WTC11 (cell line): ENCODE data around the gene PPP1R12A. TPM values are rescaled to one million over a fixed set of nuclear protein-coding genes. Genes with fewer than 3 reads are reported as not detected.

Source experiments
- ATAC-seq: fragments of 200-7000 bp; cut with Tn5 transposase; 2 replicates; pipeline ENCODE4 v1.10.0; 2021; ENCODE audit warnings: mild to moderate bottlenecking, moderate library complexity
- CTCF ChIA-PET: fragments of 300-600 bp; sonication (Branson Sonifier 250); formaldehyde crosslinking; loops from one replicate; lab custom pipeline; 2021; ENCODE audit warnings: antibody characterized with exemption; lab: Charles Lee
- POLR2A ChIA-PET: fragments of 350-600 bp; sonication (Branson Sonifier 250); formaldehyde crosslinking; loops from one replicate; lab custom pipeline; 2021; ENCODE audit warnings: antibody characterized with exemption; lab: Charles Lee
- DNase-seq: peaks from one replicate; pipeline ENCODE4 v3.0.0; 2021; ENCODE audit warnings: low spot score
- H3K27ac Mint-ChIP-seq: 2 replicates; pipeline ENCODE4 v1.8.0; 2021; ENCODE audit warnings: mixed read lengths
- H3K27me3 Mint-ChIP-seq: 2 replicates; pipeline ENCODE4 v1.8.0; 2021; ENCODE audit warnings: low read depth, mild to moderate bottlenecking, moderate library complexity, mixed read lengths
- H3K36me3 Mint-ChIP-seq: 2 replicates; pipeline ENCODE4 v1.8.0; 2021; ENCODE audit warnings: mixed read lengths
- H3K4me1 Mint-ChIP-seq: 2 replicates; pipeline ENCODE4 v1.8.0; 2022; ENCODE audit warnings: mixed read lengths
- H3K4me3 Mint-ChIP-seq: 2 replicates; pipeline ENCODE4 v1.8.0; 2021; ENCODE audit warnings: mild to moderate bottlenecking, moderate library complexity, mixed read lengths
- H3K9me3 Mint-ChIP-seq: 2 replicates; pipeline ENCODE4 v1.8.0; 2021; ENCODE audit warnings: mixed read lengths
- ATF1 ChIP-seq: sonication (generic); formaldehyde crosslinking; IDR thresholded peaks from 2 replicates; pipeline ENCODE4 v1.8.1; 2023; ENCODE audit warnings: mild to moderate bottlenecking, moderate library complexity, missing genetic modification reagents
- ATF2 ChIP-seq: sonication (generic); formaldehyde crosslinking; IDR thresholded peaks from 2 replicates; pipeline ENCODE4 v1.8.1; 2022; ENCODE audit warnings: low read depth, missing genetic modification reagents, borderline replicate concordance
- CTCF ChIP-seq: fragments of 200-600 bp; IDR thresholded peaks from 2 replicates; pipeline ENCODE4 v1.8.0; 2022; ENCODE audit warnings: antibody characterized with exemption
- E2F5 ChIP-seq: sonication (generic); formaldehyde crosslinking; IDR thresholded peaks from 2 replicates; pipeline ENCODE4 v1.8.1; 2022; ENCODE audit warnings: mild to moderate bottlenecking, moderate library complexity, missing genetic modification reagents
- FOXP4 ChIP-seq: sonication (generic); formaldehyde crosslinking; IDR thresholded peaks from 2 replicates; pipeline ENCODE4 v1.8.0; 2022; ENCODE audit warnings: mild to moderate bottlenecking, missing genetic modification reagents
- MYBL2 ChIP-seq: sonication (generic); formaldehyde crosslinking; IDR thresholded peaks from 2 replicates; pipeline ENCODE4 v1.8.1; 2023; ENCODE audit warnings: mild to moderate bottlenecking, moderate library complexity, missing genetic modification reagents
- NFATC4 ChIP-seq: fragments of 250-450 bp; sonication (Bioruptor Pico); IDR thresholded peaks from 2 replicates; pipeline ENCODE4 v1.9.0; 2021; ENCODE audit warnings: mild to moderate bottlenecking
- NFYB ChIP-seq: sonication (generic); formaldehyde crosslinking; conservative IDR thresholded peaks from 2 replicates; pipeline ENCODE4 v1.8.0; 2022; ENCODE audit warnings: low read depth, missing genetic modification reagents
- PRDM15 ChIP-seq: sonication (generic); formaldehyde crosslinking; IDR thresholded peaks from 2 replicates; pipeline ENCODE4 v1.8.0; 2022; ENCODE audit warnings: missing genetic modification reagents
- SOX15 ChIP-seq: fragments of 250-450 bp; sonication (Bioruptor Pico); IDR thresholded peaks from 2 replicates; pipeline ENCODE4 v1.9.0; 2021; ENCODE audit warnings: mild to moderate bottlenecking
- TEAD4 ChIP-seq: sonication (generic); formaldehyde crosslinking; IDR thresholded peaks from 2 replicates; pipeline ENCODE4 v1.8.0; 2022; ENCODE audit warnings: mild to moderate bottlenecking, missing genetic modification reagents
- ZBTB21 ChIP-seq: sonication (generic); formaldehyde crosslinking; IDR thresholded peaks from 2 replicates; pipeline ENCODE4 v1.8.1; 2023; ENCODE audit warnings: mild to moderate bottlenecking, missing genetic modification reagents, borderline replicate concordance
- ZNF121 ChIP-seq: sonication (generic); formaldehyde crosslinking; IDR thresholded peaks from 2 replicates; pipeline ENCODE4 v1.8.0; 2023; ENCODE audit warnings: missing genetic modification reagents
- ZNF532 ChIP-seq: fragments of 250-450 bp; sonication (Bioruptor Pico); IDR thresholded peaks from 2 replicates; pipeline ENCODE4 v1.9.0; 2021; ENCODE audit warnings: mild to moderate bottlenecking, borderline replicate concordance
- total RNA-seq: library from RNA; stranded (reverse); gene quantifications from 3 replicates; pipeline ENCODE4 v1.2.3, GENCODE V29; 2021

Gene PPP1R12A
- total RNA-seq, 1 experiment from 2014 or later: 83.8 TPM

- H3K4me1 Mint-ChIP-seq: peaks cover 27% of the 10 kb centered on the region
These were observed 61.7 kb downstream of the PPP1R12A start for GRCh38 chr12:79873201-79873600.

GRCh38 chr12:79871621-79872020 lies 63.3 kb downstream of the PPP1R12A start:
- POLR2A ChIA-PET: no interaction called here
- CTCF ChIA-PET: no interaction called here
- H3K4me1 Mint-ChIP-seq: peaks cover 26% of the 10 kb centered on the region
- no peak for DNase-seq
- H3K36me3 Mint-ChIP-seq: peaks cover 23% of the 10 kb centered on the region
- no peak overlapping the region for H3K4me3 Mint-ChIP-seq
- no peak overlapping the region; the same call in 1 of the 2 replicates for H3K27ac Mint-ChIP-seq
- no peaks in the 10 kb centered on the region for H3K9me3 Mint-ChIP-seq
- H3K27me3 Mint-ChIP-seq: no peaks in the 10 kb centered on the region
- no peak for ATAC-seq
- TF ChIP-seq TEAD4 (CRISPR knock-in tag): no peak
- no peak for TF ChIP-seq E2F5 (CRISPR knock-in tag)
- no peak for TF ChIP-seq PRDM15 (CRISPR knock-in tag)
- no peak for TF ChIP-seq SOX15 (CRISPR knock-in tag)
- no peak for TF ChIP-seq MYBL2 (CRISPR knock-in tag)
- no peak for TF ChIP-seq FOXP4

More at GRCh38 chr12:79873201-79873600, 61.7 kb downstream of the PPP1R12A start:
- no peak overlapping the region for H3K27ac Mint-ChIP-seq
- ATAC-seq: no peak
- H3K27me3 Mint-ChIP-seq: no peaks in the 10 kb centered on the region
- ChIA-PET POLR2A (no interaction called here), CTCF (no interaction called here)
- no peaks in the 10 kb centered on the region for H3K9me3 Mint-ChIP-seq
- peaks cover 12% of the 10 kb centered on the region; the same call in 1 of the 2 replicates for H3K36me3 Mint-ChIP-seq
- no peak for TF ChIP-seq ATF1 (CRISPR knock-in tag)
- no peak for TF ChIP-seq NFYB (CRISPR knock-in tag)
- TF ChIP-seq NFATC4 (CRISPR knock-in tag): no peak
- TF ChIP-seq CTCF: no peak
- no peak for TF ChIP-seq ZNF121
- no peak for TF ChIP-seq ZNF532 (CRISPR knock-in tag)
- no peak for TF ChIP-seq ATF2 (CRISPR knock-in tag)
- no peak for TF ChIP-seq ZBTB21
- no peak overlapping the region for H3K4me3 Mint-ChIP-seq
- DNase-seq: no peak
